ENCODE measurements around the gene CIAO2B.

- TF ChIP-seq JUN (CRISPR knock-in tag; IDR thresholded peaks at IDR 0.05) (no peak), NR3C1 (CRISPR knock-in tag; conservative IDR thresholded peaks at IDR 0.05; ENCODE audit: low read depth) (no peak), ETV6 (CRISPR knock-in tag; IDR thresholded peaks at IDR 0.05) (no peak)
Measured at GRCh38 chr16:66945939-66946338, 11.7 kb upstream of the CIAO2B start.
